C4-2B (cell line): ENCODE results near the gene CCL4.

Source experiments
- ZFX ChIP-seq: fragments of 450-650 bp; IDR thresholded peaks from 2 replicates; pipeline ENCODE4 v1.6.1; 2017
- TF ChIP-seq, protein P1 (sequence below): fragments of 450-650 bp; conservative IDR thresholded peaks from 2 replicates; pipeline ENCODE4 v1.5.1; 2017; ENCODE audit warnings: mild to moderate bottlenecking

DNA sequence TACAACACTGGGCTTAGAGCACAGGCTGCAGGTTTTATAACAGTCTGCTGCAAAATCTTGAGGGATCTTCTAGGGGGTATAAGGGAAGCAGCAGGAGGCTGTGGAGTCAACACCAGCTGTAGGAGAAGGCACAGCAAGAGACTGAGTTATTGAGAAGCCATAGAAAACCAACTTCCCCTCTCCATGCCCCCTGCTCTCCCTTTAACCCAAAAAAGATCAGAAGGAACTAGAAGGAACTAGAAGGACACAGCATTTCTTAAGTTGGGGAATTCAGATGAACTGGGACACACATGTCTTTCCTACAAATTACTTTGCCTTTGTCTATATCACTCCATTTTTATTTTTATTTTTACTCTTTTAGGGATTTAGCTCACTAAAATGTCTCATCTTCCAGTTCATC is 45.7 kb upstream of the CCL4 start:
- TF ChIP-seq, protein P1, sequence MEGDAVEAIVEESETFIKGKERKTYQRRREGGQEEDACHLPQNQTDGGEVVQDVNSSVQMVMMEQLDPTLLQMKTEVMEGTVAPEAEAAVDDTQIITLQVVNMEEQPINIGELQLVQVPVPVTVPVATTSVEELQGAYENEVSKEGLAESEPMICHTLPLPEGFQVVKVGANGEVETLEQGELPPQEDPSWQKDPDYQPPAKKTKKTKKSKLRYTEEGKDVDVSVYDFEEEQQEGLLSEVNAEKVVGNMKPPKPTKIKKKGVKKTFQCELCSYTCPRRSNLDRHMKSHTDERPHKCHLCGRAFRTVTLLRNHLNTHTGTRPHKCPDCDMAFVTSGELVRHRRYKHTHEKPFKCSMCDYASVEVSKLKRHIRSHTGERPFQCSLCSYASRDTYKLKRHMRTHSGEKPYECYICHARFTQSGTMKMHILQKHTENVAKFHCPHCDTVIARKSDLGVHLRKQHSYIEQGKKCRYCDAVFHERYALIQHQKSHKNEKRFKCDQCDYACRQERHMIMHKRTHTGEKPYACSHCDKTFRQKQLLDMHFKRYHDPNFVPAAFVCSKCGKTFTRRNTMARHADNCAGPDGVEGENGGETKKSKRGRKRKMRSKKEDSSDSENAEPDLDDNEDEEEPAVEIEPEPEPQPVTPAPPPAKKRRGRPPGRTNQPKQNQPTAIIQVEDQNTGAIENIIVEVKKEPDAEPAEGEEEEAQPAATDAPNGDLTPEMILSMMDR = no peak
- TF ChIP-seq ZFX = no peak
